HCT116 (cell line): ENCODE data around the gene PARVA. TPM values are rescaled to one million over a fixed set of nuclear protein-coding genes. Genes with fewer than 3 reads are reported as not detected.

Experiments
- ATAC-seq: fragments of 200-7000 bp; cut with Tn5 transposase; 2 replicates; pipeline ENCODE4 v1.9.1; 2020; ENCODE audit warnings: mild to moderate bottlenecking, moderate library complexity
- BruUV-seq: library from RNA; stranded (reverse); fragments of 400-500 nt; replicated peaks from 2 replicates; lab custom pipeline; 2021; lab: Mats Ljungman, UMichigan
- CTCF ChIA-PET: fragments of 300-600 bp; sonication (Branson Sonifier 250); formaldehyde crosslinking; loops from one replicate; lab custom pipeline; 2021; ENCODE audit warnings: antibody characterized with exemption; lab: Charles Lee
- POLR2A ChIA-PET: fragments of 300-600, 350-600 bp; sonication (Branson Sonifier 250); formaldehyde crosslinking; loops from one replicate; lab custom pipeline; 2021; ENCODE audit warnings: antibody characterized with exemption; lab: Charles Lee
- RAD21 ChIA-PET, 2 experiments: fragments of 300-600 bp; sonication (Branson Sonifier 250); formaldehyde crosslinking; loops; one replicate each; lab custom pipeline; 2023; ENCODE audit warnings: low total read pairs in 2 of 2; ENCODE audit not compliant: uncharacterized antibody in 2 of 2, unreplicated experiment in 2 of 2, low non-redundant PET in 1 of 2; lab: Charles Lee
- DNase-seq: peaks from one replicate; pipeline ENCODE4 v3.0.0-alpha.2; 2010; ENCODE audit warnings: low read depth, low spot score
- H2AFZ ChIP-seq: fragments of 200-600 bp; shearing (Covaris generic), sonication (generic); 2 replicates; pipeline ENCODE4 v1.6.1; 2017; ENCODE audit warnings: low read depth, mixed run types, mixed read lengths, antibody characterized with exemption, low read length; ENCODE audit not compliant: poor library complexity, severe bottlenecking
- H3K27ac ChIP-seq: 2 replicates; pipeline ENCODE4 v1.5.1; 2012; ENCODE audit warnings: low read depth, low read length
- H3K27me3 ChIP-seq: fragments of 200-600 bp; sonication (generic); 2 replicates; pipeline ENCODE4 v1.6.1; 2016; ENCODE audit warnings: mixed run types, low read length, mixed read lengths; ENCODE audit not compliant: insufficient read depth
- H3K36me3 ChIP-seq, 2 experiments: fragments of 200-500 bp in 1 of 2; fragments of 200-600 bp in 1 of 2; sonication (Bioruptor generic) in 1 of 2; sonication (generic) in 1 of 2; 2 replicates each; pipeline versions ENCODE4 v1.5.1 to v1.6.1; 2014 to 2016; ENCODE audit warnings: low read length in 2 of 2, inconsistent platforms in 1 of 2, mixed read lengths in 1 of 2, mixed run types in 1 of 2; ENCODE audit not compliant: insufficient read depth in 2 of 2, control insufficient read depth in 1 of 2
- H3K4me1 ChIP-seq, 2 experiments: fragments of 200-600 bp in 1 of 2; sonication (generic) in 1 of 2; 2 replicates each; pipeline versions ENCODE4 v1.5.1 to v1.6.1; 2012 to 2017; ENCODE audit warnings: low read length in 2 of 2, inconsistent platforms in 1 of 2, mild to moderate bottlenecking in 1 of 2, mixed read lengths in 1 of 2, mixed run types in 1 of 2, moderate library complexity in 1 of 2; ENCODE audit not compliant: insufficient read depth in 2 of 2, control insufficient read depth in 1 of 2
- H3K4me2 ChIP-seq: fragments of 200-600 bp; sonication (generic); 2 replicates; pipeline ENCODE4 v1.6.1; 2017; ENCODE audit warnings: mixed run types, low read length, mixed read lengths
- H3K4me3 ChIP-seq, 2 experiments: fragments of 200-600 bp in 1 of 2; sonication (generic) in 1 of 2; replicated peaks in 1 of 2; 2 replicates each; pipeline ENCODE4 v1.5.1; 2011 to 2016; ENCODE audit warnings: low read length in 2 of 2, control low read depth in 1 of 2, low read depth in 1 of 2, mild to moderate bottlenecking in 1 of 2, mixed read lengths in 1 of 2, mixed run types in 1 of 2
- H3K79me2 ChIP-seq: fragments of 200-600 bp; sonication (generic); 2 replicates; pipeline ENCODE4 v1.6.1; 2017; ENCODE audit warnings: mild to moderate bottlenecking, mixed run types, low read length, moderate library complexity, mixed read lengths; ENCODE audit not compliant: insufficient read depth
- H3K9ac ChIP-seq: fragments of 200-600 bp; sonication (generic); 2 replicates; pipeline ENCODE4 v1.6.1; 2016; ENCODE audit warnings: low read length, mixed read lengths
- H3K9me2 ChIP-seq: fragments of 200-600 bp; sonication (generic), shearing (Covaris generic); 2 replicates; pipeline ENCODE4 v1.6.1; 2017; ENCODE audit warnings: mixed run types, mild to moderate bottlenecking, moderate library complexity; ENCODE audit not compliant: insufficient read depth
- H3K9me3 ChIP-seq, 2 experiments: fragments of 200-500 bp in 1 of 2; fragments of 200-600 bp in 1 of 2; sonication (Bioruptor generic) in 1 of 2; sonication (generic) in 1 of 2; 2 replicates each; pipeline ENCODE4 v1.6.1; 2014 to 2017; ENCODE audit warnings: low read length in 2 of 2, mixed read lengths in 2 of 2, inconsistent platforms in 1 of 2, low read depth in 1 of 2, mild to moderate bottlenecking in 1 of 2, mixed run types in 1 of 2, moderate library complexity in 1 of 2; ENCODE audit not compliant: control insufficient read depth in 1 of 2, insufficient read depth in 1 of 2
- H4K20me1 ChIP-seq: fragments of 200-600 bp; sonication (generic), shearing (Covaris generic); 2 replicates; pipeline ENCODE4 v1.6.1; 2017; ENCODE audit warnings: mixed run types, mild to moderate bottlenecking, moderate library complexity; ENCODE audit not compliant: insufficient read depth
- POLR2AphosphoS5 ChIP-seq: IDR thresholded peaks from 2 replicates; pipeline ENCODE4 v1.6.1; 2011; ENCODE audit warnings: mild to moderate bottlenecking, low read depth, low read length, moderate library complexity
- SIN3A ChIP-seq: IDR thresholded peaks from 2 replicates; pipeline ENCODE4 v1.6.1; 2012; ENCODE audit warnings: low read depth
- ZFX ChIP-seq: fragments of 450-650 bp; IDR thresholded peaks from 2 replicates; pipeline ENCODE4 v1.6.1; 2017
- intact Hi-C: fragments of 100-400 bp; cut with micrococcal nuclease; formaldehyde crosslinking; loops from 2 replicates; pipeline ENCODE4 v1.10.0; 2022
- total RNA-seq: library from RNA; stranded (reverse); gene quantifications from one replicate; pipeline ENCODE4 v1.2.1, GENCODE V29; 2021; ENCODE audit not compliant: unreplicated experiment
- TF ChIP-seq, protein P1 (sequence below): IDR thresholded peaks from 2 replicates; pipeline ENCODE4 v1.6.1; 2011; ENCODE audit warnings: mild to moderate bottlenecking, low read length, moderate library complexity; ENCODE audit not compliant: insufficient replicate concordance; ENCODE audit errors: extremely low read depth

PARVA gene
- total RNA-seq, 1 experiment from 2014 or later = 18.4 TPM

DNA sequence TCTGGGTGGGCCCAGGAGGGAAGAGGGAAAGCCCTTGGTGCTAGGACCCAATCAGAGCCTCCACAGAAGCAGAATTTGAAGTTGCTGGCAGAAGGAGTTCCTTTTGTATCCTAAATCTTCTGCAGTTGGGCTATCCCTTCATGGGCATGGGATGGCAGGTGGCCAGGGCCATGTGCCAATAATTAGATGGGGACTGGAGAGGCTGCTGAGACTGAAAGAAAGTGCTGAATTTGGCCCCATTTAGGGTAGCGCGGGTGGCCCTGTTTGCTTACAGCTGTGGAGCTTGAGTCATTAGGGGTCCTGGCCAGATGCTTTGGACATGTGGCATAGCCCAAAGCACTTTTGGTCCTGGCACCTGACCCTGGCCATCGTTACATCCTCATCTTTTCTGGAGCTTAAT lies 27.1 kb downstream of the PARVA start:
- TF ChIP-seq POLR2AphosphoS5 (no peak), SIN3A (no peak), ZFX (no peak)
- Histone ChIP-seq H3K79me2 (no peaks in the 10 kb centered on the region), H3K4me3 (no peak overlapping the region), H3K36me3 (no peaks in the 10 kb centered on the region), H3K9ac (no peak overlapping the region), H3K9me3 (no peaks in the 10 kb centered on the region), H3K27me3 (no peaks in the 10 kb centered on the region), H3K9me2 (no peaks in the 10 kb centered on the region), H4K20me1 (no peaks in the 10 kb centered on the region), H3K27ac (no peak overlapping the region), H2AFZ (no peak overlapping the region), H3K4me1 (peaks cover 4 to 6% of the 10 kb centered on the region in 2 experiments; a peak in 2 of 4 replicates), H3K4me2 (no peak overlapping the region)
- RAD21 ChIA-PET = no interaction called here
- intact Hi-C loops = no loop called here
- BruUV-seq = no TSS peak
- DNase-seq (no peak), ATAC-seq (no peak)
- CTCF ChIA-PET = no interaction called here
- POLR2A ChIA-PET = no interaction called here

DNA sequence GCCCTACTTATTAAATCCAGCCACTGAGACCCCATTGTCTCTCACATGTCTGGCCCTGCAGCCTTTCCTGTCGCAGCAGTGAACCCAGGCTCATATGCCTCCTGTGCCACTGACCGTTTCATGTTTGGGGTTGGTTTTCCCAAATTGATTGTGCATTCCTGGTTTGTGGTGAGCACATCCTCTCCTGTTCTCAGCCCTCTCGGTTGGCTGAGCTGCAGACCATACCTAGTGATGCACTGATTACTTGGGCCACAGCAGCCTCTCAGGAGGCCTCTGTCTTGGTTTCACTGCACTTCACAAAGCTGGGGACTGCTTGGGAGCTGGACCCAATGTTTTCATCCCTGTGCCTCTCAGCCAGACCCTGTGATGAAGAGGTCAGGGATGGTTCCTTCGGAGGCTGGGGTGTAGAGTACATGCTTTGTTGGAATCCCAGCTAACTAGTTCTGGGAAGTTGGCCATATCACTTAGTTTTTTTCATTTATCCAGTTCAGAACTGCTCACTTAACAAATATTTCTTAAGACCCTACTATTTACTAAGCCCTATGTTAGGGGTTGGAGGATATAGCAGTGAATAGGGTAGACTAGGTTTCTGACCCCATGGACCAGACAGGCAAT lies 30.9 kb downstream of the PARVA start:
- BruUV-seq = no TSS peak
- DNase-seq = no peak

More for the DNA sequence above, 30.9 kb downstream of the PARVA start:
- Histone ChIP-seq H3K4me2 (no peak overlapping the region), H3K9me3 (no peaks in the 10 kb centered on the region), H3K4me3 (no peak overlapping the region), H3K4me1 (peaks cover 6 to 16% of the 10 kb centered on the region in 2 experiments; a peak in 3 of 4 replicates), H3K27me3 (no peaks in the 10 kb centered on the region), H3K9me2 (no peaks in the 10 kb centered on the region), H2AFZ (no peak overlapping the region), H3K27ac (no peak overlapping the region), H3K9ac (no peak overlapping the region), H3K79me2 (no peaks in the 10 kb centered on the region), H4K20me1 (no peaks in the 10 kb centered on the region), H3K36me3 (no peaks in the 10 kb centered on the region)
- intact Hi-C loops = no loop called here
- ChIA-PET POLR2A (no interaction called here), CTCF (interaction anchor here (0.7 kb wide), 1 partner anchor 77 kb away, joined by 3 read pairs; no protein-coding TSS in a partner anchor), RAD21 (no interaction called here)
- ATAC-seq = no peak
- TF ChIP-seq POLR2AphosphoS5 = no peak
- TF ChIP-seq, protein P1, sequence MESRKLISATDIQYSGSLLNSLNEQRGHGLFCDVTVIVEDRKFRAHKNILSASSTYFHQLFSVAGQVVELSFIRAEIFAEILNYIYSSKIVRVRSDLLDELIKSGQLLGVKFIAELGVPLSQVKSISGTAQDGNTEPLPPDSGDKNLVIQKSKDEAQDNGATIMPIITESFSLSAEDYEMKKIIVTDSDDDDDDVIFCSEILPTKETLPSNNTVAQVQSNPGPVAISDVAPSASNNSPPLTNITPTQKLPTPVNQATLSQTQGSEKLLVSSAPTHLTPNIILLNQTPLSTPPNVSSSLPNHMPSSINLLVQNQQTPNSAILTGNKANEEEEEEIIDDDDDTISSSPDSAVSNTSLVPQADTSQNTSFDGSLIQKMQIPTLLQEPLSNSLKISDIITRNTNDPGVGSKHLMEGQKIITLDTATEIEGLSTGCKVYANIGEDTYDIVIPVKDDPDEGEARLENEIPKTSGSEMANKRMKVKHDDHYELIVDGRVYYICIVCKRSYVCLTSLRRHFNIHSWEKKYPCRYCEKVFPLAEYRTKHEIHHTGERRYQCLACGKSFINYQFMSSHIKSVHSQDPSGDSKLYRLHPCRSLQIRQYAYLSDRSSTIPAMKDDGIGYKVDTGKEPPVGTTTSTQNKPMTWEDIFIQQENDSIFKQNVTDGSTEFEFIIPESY = no peak
